ENCODE measurements around the gene PGGT1B. TPM values are rescaled to one million over a fixed set of nuclear protein-coding genes. Genes with fewer than 3 reads are reported as not detected.

Gene PGGT1B
- total RNA-seq, 1 experiment from 2014 or later, result 37.7 TPM

DNA sequence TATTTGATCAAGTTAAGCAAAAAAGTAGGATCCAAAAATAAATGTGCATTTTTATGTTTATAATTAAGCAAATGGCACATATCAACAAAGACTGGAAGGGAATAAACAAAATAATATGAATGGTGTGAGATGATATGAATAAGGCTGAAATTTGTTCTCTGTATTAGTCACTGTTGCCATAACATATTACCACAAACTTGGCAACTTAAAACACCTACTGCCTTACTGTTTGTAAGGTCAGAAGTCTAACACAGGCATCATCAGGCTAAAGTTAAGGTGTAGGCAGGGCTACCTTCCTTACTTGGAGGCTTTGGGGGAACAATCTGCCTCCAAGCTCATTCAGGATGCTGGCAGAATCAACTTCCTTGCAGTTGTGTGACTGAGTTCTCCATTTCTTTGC lies 19.3 kb downstream of the PGGT1B start:
- no peaks in the 10 kb centered on the region for H3K4me1 ChIP-seq (ENCODE audit: control insufficient read depth, insufficient read depth, low read length)
- H3K4me3 ChIP-seq (ENCODE audit: low read depth in 2 of 2, low read length in 2 of 2), result no peak overlapping the region
- ATAC-seq (no peak), DNase-seq (ENCODE audit: low read depth, low spot score) (no peak)
- no TSS peak for BruUV-seq (replicated peaks)
- in situ Hi-C loops (cut with HindIII; ENCODE audit: low pct_unique_long_range_greater_than_20kb, low sequenced_read_pairs), result no loop called here
- peaks cover 7% of the 10 kb centered on the region; the same call in 1 of the 2 replicates for H3K36me3 ChIP-seq (ENCODE audit: control insufficient read depth, insufficient read depth, low read length)
- no peak overlapping the region for H3K27ac ChIP-seq (ENCODE audit: low read length)
- ChIA-PET CTCF (no interaction called here), POLR2A (interaction anchor here (0.7 kb wide), 1 partner anchor 20 kb away, joined by 5 read pairs; no protein-coding TSS in a partner anchor)
- TF ChIP-seq, protein P1, sequence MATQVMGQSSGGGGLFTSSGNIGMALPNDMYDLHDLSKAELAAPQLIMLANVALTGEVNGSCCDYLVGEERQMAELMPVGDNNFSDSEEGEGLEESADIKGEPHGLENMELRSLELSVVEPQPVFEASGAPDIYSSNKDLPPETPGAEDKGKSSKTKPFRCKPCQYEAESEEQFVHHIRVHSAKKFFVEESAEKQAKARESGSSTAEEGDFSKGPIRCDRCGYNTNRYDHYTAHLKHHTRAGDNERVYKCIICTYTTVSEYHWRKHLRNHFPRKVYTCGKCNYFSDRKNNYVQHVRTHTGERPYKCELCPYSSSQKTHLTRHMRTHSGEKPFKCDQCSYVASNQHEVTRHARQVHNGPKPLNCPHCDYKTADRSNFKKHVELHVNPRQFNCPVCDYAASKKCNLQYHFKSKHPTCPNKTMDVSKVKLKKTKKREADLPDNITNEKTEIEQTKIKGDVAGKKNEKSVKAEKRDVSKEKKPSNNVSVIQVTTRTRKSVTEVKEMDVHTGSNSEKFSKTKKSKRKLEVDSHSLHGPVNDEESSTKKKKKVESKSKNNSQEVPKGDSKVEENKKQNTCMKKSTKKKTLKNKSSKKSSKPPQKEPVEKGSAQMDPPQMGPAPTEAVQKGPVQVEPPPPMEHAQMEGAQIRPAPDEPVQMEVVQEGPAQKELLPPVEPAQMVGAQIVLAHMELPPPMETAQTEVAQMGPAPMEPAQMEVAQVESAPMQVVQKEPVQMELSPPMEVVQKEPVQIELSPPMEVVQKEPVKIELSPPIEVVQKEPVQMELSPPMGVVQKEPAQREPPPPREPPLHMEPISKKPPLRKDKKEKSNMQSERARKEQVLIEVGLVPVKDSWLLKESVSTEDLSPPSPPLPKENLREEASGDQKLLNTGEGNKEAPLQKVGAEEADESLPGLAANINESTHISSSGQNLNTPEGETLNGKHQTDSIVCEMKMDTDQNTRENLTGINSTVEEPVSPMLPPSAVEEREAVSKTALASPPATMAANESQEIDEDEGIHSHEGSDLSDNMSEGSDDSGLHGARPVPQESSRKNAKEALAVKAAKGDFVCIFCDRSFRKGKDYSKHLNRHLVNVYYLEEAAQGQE (IDR thresholded peaks at IDR 0.05; ENCODE audit: insufficient read depth in 1 of 2, low read depth in 2 of 2, low read length in 1 of 2), result no peak
- TF ChIP-seq SIN3A (IDR thresholded peaks at IDR 0.05; ENCODE audit: borderline replicate concordance, insufficient read depth, low read depth, low read length), result no peak
- TF ChIP-seq TCF7L2 (IDR thresholded peaks at IDR 0.05; ENCODE audit: low read depth, low read length), result no peak
- TF ChIP-seq, protein P2, sequence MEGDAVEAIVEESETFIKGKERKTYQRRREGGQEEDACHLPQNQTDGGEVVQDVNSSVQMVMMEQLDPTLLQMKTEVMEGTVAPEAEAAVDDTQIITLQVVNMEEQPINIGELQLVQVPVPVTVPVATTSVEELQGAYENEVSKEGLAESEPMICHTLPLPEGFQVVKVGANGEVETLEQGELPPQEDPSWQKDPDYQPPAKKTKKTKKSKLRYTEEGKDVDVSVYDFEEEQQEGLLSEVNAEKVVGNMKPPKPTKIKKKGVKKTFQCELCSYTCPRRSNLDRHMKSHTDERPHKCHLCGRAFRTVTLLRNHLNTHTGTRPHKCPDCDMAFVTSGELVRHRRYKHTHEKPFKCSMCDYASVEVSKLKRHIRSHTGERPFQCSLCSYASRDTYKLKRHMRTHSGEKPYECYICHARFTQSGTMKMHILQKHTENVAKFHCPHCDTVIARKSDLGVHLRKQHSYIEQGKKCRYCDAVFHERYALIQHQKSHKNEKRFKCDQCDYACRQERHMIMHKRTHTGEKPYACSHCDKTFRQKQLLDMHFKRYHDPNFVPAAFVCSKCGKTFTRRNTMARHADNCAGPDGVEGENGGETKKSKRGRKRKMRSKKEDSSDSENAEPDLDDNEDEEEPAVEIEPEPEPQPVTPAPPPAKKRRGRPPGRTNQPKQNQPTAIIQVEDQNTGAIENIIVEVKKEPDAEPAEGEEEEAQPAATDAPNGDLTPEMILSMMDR (IDR thresholded peaks at IDR 0.05), result no peak
- TF ChIP-seq POLR2AphosphoS5 (IDR thresholded peaks at IDR 0.05; ENCODE audit: low read depth, low read length), result no peak
- H3K27me3 ChIP-seq (ENCODE audit: control insufficient read depth, insufficient read depth, low read length), result no peaks in the 10 kb centered on the region
- no peaks in the 10 kb centered on the region for H3K9me3 ChIP-seq (ENCODE audit: control insufficient read depth, insufficient read depth, low read depth, low read length)
- intact Hi-C loops (cut with micrococcal nuclease; ENCODE audit: unreplicated experiment), result no loop called here

DNA sequence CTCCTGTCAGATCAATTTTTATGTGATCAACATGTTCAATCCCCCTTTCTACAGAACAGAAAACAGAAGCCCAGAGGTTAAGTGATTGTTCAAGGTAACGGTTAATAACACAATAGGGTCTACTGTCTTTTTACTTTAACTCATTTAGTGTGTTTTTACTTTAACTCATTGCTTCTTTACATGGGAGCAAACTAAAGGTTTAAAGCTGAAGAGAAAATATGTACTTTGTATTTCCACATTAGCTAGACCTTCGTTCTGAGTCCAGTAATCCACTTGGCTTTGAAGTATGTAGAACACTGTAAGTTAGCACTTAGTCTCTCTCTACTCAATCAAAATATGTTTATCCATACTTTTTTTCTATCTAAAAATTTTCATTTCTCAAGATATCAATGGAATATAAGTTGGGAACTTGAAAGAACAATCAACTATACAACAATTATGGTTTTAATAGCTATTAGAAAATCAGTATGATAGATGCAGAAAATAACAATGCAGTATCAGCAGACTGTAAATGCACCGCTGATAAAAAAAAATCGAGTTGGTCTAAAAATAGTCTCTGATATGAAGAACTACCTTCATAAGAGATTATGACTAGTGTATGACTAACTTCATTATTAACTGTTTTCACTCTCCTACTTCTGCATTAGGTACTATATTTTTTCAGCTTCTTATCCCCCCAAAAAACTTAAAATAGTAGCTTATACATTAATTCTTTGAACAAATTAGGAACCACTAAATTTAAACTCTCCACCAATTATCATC lies 20.6 kb downstream of the PGGT1B start:
- ChIA-PET CTCF (no interaction called here), POLR2A (no interaction called here)
- Histone ChIP-seq H3K36me3 (ENCODE audit: control insufficient read depth, insufficient read depth, low read length) (peaks cover 7% of the 10 kb centered on the region; the same call in 1 of the 2 replicates), H3K9me3 (ENCODE audit: control insufficient read depth, insufficient read depth, low read depth, low read length) (no peaks in the 10 kb centered on the region), H3K27ac (ENCODE audit: low read length) (no peak overlapping the region), H3K4me1 (ENCODE audit: control insufficient read depth, insufficient read depth, low read length) (no peaks in the 10 kb centered on the region), H3K27me3 (ENCODE audit: control insufficient read depth, insufficient read depth, low read length) (no peaks in the 10 kb centered on the region), H3K4me3 (ENCODE audit: low read depth in 2 of 2, low read length in 2 of 2) (no peak overlapping the region)
- DNase-seq (ENCODE audit: low read depth, low spot score), result no peak
- no peak for ATAC-seq
- intact Hi-C loops (cut with micrococcal nuclease; ENCODE audit: unreplicated experiment), result no loop called here
- TF ChIP-seq, protein P1 (IDR thresholded peaks at IDR 0.05; ENCODE audit: insufficient read depth in 1 of 2, low read depth in 2 of 2, low read length in 1 of 2), result no peak
- no peak for TF ChIP-seq POLR2AphosphoS5 (IDR thresholded peaks at IDR 0.05; ENCODE audit: low read depth, low read length)
- TF ChIP-seq TCF7L2 (IDR thresholded peaks at IDR 0.05; ENCODE audit: low read depth, low read length), result no peak
- TF ChIP-seq, protein P2 (IDR thresholded peaks at IDR 0.05), result no peak
- TF ChIP-seq SIN3A (IDR thresholded peaks at IDR 0.05; ENCODE audit: borderline replicate concordance, insufficient read depth, low read depth, low read length), result no peak
- in situ Hi-C loops (cut with HindIII; ENCODE audit: low pct_unique_long_range_greater_than_20kb, low sequenced_read_pairs), result no loop called here
- no TSS peak for BruUV-seq (replicated peaks)

Measured in Panc1 (cell line).